GM20431 (cell line): Measurements from ENCODE around the gene ADCY1.

Experiments
- in situ Hi-C: fragments of 300-500 bp; cut with MseI, MboI; formaldehyde crosslinking; loops from one replicate; pipeline ENCODE4 v1.15.0; 2020; ENCODE audit warnings: low sequenced_read_pairs; ENCODE audit not compliant: unreplicated experiment

ADCY1 gene

GRCh38 chr7:45591101-45591906, 17.1 kb downstream of the ADCY1 start:
- in situ Hi-C loops, result no loop called here

GRCh38 chr7:45592230-45592991, 18.2 kb downstream of the ADCY1 start:
- in situ Hi-C loops, result no loop called here

- in situ Hi-C loops, result no loop called here
Observed at GRCh38 chr7:45593121-45593541, 19.0 kb downstream of the ADCY1 start.

- in situ Hi-C loops, result no loop called here
Observed at GRCh38 chr7:45593877-45594276, 19.7 kb downstream of the ADCY1 start.

DNA sequence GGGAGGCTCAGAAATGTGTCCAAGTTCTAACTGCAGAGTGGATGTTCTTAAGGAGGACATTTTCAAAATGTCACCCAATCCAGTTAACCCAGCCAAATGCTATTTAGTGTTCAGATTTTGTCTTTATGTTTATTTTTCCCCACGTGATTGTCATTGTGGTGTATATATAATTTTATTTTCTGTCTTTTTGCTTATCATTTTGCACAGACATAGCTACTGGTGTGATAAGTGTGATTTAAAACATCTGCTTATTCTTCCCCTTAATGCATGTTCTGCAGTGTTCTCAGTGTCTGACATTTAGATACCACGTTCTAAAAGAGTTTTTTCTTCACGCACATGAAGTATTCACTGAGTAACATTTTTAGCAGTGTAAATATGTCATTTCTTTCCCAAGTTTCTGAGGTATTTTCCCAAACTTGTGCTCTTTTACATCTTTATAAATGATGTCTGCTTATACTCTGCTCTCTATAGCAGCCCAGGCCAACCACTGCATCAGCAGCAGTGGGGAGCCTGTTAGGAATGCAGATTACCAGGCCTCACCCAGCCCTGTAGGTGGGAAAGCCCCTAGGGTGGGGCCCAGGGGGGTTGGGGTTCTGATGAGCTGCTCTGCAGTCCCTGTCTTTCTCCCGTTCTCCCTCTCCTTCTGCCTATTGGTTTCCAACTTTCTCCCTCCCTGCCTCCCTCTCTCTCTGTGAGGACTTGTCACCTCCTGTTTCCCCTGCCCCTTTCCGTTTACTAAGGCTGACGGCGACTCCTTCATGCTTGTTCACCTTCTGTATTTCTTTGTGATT, 20.8 kb downstream of the ADCY1 start:
- in situ Hi-C loops, result no loop called here

DNA sequence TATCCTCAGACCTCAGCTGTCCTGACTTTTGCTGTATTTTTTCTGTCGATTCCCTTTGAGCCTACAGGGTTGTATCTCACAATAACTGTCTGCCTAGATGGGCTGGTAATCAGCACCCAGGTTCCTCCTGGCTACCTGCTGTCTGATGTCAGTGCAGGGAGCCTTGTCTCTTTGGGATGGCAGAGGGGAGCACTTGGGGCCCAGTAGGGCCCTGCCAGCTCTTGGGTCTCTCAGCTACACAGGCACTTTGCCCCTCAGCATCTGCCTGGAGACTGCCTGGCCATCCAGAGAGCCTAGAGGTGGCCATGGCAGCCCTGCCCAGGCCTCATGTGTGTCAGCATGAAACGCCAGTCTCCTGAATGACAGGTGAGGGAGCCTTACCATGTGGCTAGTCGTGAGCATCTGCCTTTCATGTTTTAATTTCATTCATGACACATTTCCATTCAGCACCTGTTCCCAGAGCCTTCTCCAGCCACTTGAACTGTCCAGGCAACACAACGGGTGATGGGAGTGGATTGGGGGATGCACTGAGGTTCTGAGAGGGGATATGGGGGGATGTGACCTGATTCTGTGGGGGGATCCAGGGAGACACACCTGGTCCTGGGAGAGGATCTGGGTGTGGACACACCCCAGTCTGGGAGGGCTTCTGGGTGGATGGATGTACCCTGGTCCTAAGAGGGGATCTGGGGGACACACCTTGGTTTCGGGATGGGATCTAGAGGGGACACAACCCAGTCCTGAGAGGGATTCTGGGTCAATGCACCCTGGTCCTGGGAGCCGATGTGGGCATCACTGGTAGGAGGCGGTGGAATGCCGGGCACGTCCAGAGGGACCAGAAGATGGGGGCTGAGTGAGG, 21.9 kb downstream of the ADCY1 start:
- in situ Hi-C loops, result no loop called here

DNA sequence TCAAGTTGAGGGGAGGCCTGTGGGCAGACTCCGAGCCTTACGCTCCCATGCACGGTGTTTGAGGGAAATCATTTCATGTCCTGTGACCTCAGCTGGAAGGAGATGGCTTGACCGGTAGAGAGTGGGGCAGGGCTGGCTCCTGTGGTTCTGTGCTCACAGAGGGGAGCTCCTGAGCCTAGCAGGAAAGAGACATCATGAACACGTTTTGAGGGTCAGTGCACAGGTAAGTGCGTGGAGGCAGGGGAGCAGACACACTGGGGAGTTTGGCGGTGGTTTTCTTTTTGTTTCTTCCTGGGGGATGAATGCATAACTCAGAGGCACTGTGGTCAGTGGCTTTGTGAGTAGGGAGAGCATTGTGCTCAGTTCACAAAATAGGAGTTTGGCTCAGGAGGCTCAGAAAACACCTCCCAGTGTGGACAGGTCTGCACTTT, 22.5 kb downstream of the ADCY1 start:
- in situ Hi-C loops, result no loop called here

- in situ Hi-C loops, result no loop called here
Observed at GRCh38 chr7:45597286-45597984, 23.3 kb downstream of the ADCY1 start.

GRCh38 chr7:45598886-45599520, 24.8 kb downstream of the ADCY1 start:
- in situ Hi-C loops, result no loop called here

GRCh38 chr7:45599851-45600706, 25.9 kb downstream of the ADCY1 start:
- in situ Hi-C loops, result no loop called here

DNA sequence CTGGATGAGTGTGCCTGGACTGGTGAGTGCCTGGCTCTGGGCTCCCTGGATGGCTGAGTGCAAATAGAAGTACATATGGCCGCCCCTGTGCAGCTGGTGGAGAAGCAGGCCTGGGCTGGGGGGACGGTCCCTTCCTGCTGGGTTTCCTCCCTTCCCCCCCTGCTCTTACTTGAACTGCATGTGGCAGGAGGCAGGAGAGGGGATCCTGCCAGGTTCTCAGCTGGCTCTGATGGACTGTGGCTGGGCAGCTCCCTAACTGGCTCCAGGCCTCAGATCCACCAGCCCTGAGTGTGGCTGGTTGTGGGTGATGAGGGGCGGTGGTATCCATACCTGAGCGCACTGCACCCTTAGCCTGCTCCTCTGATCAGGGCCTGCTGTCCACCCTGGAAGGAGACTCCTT, 26.9 kb downstream of the ADCY1 start:
- in situ Hi-C loops, result no loop called here

DNA sequence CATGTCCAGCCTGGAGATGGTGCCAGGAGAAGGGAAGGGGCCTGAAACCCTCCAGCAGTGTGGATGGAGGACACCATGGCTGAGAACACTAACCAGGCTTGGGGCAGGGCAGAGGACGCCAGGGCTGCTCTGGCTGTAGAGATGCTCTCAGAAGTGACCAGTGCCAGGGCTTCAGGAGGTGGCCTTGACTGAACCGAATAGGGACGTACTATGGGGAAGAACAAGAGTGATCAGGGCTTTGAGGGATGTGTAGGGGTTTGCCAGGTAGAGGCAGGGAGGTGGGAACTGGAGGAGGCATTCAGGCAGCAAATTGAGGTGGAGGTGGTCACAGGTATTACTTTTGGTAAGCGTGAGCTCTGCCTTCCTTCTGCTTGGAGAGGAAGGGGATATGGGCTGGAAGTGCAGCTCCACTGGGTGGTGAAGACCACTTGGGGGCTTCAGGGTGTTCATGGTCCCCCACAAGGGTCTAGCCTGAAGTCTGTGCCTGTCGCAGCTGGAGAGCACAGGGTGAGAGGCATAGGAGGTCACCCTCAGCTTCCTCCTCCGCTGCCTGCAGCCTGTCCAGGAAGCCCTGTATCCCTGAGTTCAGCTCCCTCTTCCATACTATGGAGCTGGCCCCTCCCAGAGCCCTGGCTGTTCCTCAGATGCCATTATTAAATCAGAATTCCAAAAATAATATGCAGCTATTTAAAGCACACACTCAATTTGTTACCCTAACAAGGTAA, 27.8 kb downstream of the ADCY1 start:
- in situ Hi-C loops, result no loop called here

- in situ Hi-C loops, result no loop called here
Observed at GRCh38 chr7:45606050-45606449, 31.9 kb downstream of the ADCY1 start.

DNA sequence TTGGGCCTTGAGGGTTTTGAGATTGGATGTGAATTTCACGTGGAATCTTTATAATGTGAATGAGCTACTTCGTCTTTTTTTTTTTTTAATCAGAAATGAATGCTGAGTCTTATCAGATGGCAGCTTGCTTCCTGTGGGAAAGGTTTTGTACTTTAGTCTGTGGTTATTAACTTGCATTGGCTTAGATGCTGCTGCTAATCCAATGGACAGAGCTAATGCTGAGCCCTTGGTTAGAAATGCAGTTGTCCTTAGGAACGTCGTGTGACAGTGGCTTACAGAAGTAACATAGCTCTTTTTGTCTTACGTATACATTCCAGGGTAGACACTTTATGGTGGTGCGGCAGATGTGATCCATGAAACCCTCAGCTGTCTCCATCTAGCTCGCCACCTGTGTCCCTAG, 32.8 kb downstream of the ADCY1 start:
- in situ Hi-C loops, result no loop called here

GRCh38 chr7:45609180-45609579, 35.0 kb downstream of the ADCY1 start:
- in situ Hi-C loops, result no loop called here

GRCh38 chr7:45610019-45610418, 35.9 kb downstream of the ADCY1 start:
- in situ Hi-C loops, result no loop called here

GRCh38 chr7:45610660-45611299, 36.6 kb downstream of the ADCY1 start:
- in situ Hi-C loops, result no loop called here
